Adrenal gland (tissue), 12 donors: Measurements from ENCODE around the gene NOXA1. TPM values are rescaled to one million over a fixed set of nuclear protein-coding genes. Genes with fewer than 3 reads are reported as not detected.

Source experiments
- DNase-seq, 7 donors: peaks; one replicate each; pipeline ENCODE4 v3.0.0-alpha.2; 2019 to 2020
- H3K27ac ChIP-seq, 5 donors: fragments of 200-600 bp; sonication (generic) in 4 of 5; 1 replicate in 3 of 5; 2 replicates in 2 of 5; pipeline versions ENCODE4 v1.5.1 to v1.8.0; 2016 to 2020; ENCODE audit warnings: mild to moderate bottlenecking in 1 of 5
- H3K27me3 ChIP-seq: fragments of 200-600 bp; 2 replicates; pipeline ENCODE4 v1.8.0; 2021
- H3K36me3 ChIP-seq, 2 donors: fragments of 200-600 bp; replicated peaks in 1 of 2; 1 replicate in 1 of 2; 2 replicates in 1 of 2; pipeline versions ENCODE4 v1.5.1 to v1.8.0; 2018 to 2022
- H3K4me1 ChIP-seq, 2 donors: fragments of 200-600 bp; replicated peaks in 1 of 2; 1 replicate in 1 of 2; 2 replicates in 1 of 2; pipeline versions ENCODE4 v1.5.1 to v1.8.0; 2018 to 2021
- H3K4me3 ChIP-seq, 4 donors: fragments of 200-600 bp; sonication (generic) in 3 of 4; one replicate each; pipeline ENCODE4 v1.5.1; 2016 to 2018
- H3K9me3 ChIP-seq, 3 donors: fragments of 200-600 bp; sonication (generic) in 1 of 3; replicated peaks in 1 of 3; 1 replicate in 2 of 3; 2 replicates in 1 of 3; pipeline versions ENCODE4 v1.5.1 to v1.8.0; 2016 to 2021
- POLR2A ChIP-seq, 2 donors: fragments of 450-650 bp; IDR thresholded peaks; one replicate each; pipeline ENCODE4 v1.6.1; 2017; ENCODE audit warnings: antibody characterized with exemption in 2 of 2, mild to moderate bottlenecking in 2 of 2, moderate library complexity in 1 of 2
- WGBS, 4 donors: extraction: QIAGEN DNeasy Blood & Tissue Kit in 2 of 4; methylation state at CpG; one replicate each; pipeline versions ENCODE4 v1.1.5 to v1.1.7; 2013 to 2017; 5-methylcytosine and 5-hydroxymethylcytosine counted together
- intact Hi-C, 2 donors: fragments of 100-400 bp; cut with DNase I; formaldehyde crosslinking; loops; one replicate each; pipeline versions ENCODE4 v1.14.1 to v1.15.0; 2022 to 2023
- polyA plus RNA-seq, 3 donors: library from polyadenylated mRNA; stranded (reverse); fragments of 200-250 nt in 2 of 3; fragments of 350-450 nt in 1 of 3; fragmentation: Illumina TruSeq in 1 of 3; extraction: RNeasy Lipid Tissue Mini Kit (QIAGEN cat#74804) in 1 of 3; gene quantifications; one replicate each; pipeline ENCODE4 v1.2.3, GENCODE V29; 2013 to 2014
- total RNA-seq, 9 donors: library from RNA; depleted of rRNA in 4 of 9; stranded (reverse); fragments of >200 nt in 4 of 9; fragments of 120-200 nt in 1 of 9; fragmentation: NEBNext Ultra II Directional in 1 of 9; extraction: Animal tissue kit (Norgen Biotek cat#: 25700) in 1 of 9; gene quantifications; one replicate each; pipeline versions ENCODE4 v1.1.0 to v1.2.4, GENCODE V29; 2013 to 2023
- TF ChIP-seq, protein P1 (sequence below), 6 experiments: fragments of 450-650 bp in 4 of 6; fragments of 200-600 bp in 2 of 6; sonication (generic) in 1 of 6; IDR thresholded peaks; 1 replicate in 5 of 6; 2 replicates in 1 of 6; pipeline versions ENCODE4 v1.5.1 to v1.8.0; 2016 to 2021; ENCODE audit warnings: antibody characterized with exemption in 6 of 6, mild to moderate bottlenecking in 2 of 6, moderate library complexity in 1 of 6
- donor health status: healthy with polysubstance abuse.
- donor health status: Bipolar disorder and iron deficiency.
- donor health status: DM: yes; HTN: yes; CAD: no.
- donor health status: DM: no; HTN: no; CAD: no.
- donor health status: DM: no; HTN: no; CAD: no.
- donor health status: DM: yes; HTN: yes; CAD: no.

The NOXA1 gene
- total and polyA plus RNA-seq, 12 donors = 2.9 to 50.7 (median 9.4) TPM; not detected in 1

DNA sequence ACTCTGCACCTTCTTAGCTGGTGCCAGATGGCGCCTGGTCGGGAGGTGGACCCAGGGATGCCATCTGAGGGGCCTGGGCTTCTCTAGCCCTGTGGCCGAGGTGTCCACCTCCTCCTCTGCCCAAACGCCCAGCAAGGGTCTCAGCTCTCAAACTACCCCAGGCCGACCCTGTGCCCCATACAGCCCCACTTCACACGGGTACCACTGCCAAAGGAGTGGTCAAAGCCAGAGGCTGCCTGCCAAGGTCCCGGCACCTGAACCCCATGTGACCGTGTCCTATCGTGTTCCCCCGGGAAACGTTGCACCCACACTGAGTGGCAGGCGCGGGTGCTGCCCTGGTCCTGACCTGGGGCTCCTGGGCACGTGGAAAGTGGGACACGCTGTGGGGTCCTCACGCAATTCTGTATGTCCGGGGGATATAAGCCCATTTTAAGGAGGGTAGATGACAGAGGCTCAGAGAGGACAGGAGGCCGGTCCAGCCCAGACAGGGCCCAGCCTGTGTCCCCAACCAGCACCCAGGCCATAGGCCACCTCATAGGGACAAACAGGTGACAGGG, 16.0 kb downstream of the NOXA1 start:
- 65 to 75% (median 68%) methylated on average over 12 to 18 of the region's 18 CpGs for WGBS, 4 donors
- Histone ChIP-seq H3K27ac (no peak overlapping the region), H3K36me3 (no peaks in the 10 kb centered on the region), H3K27me3 (no peaks in the 10 kb centered on the region), H3K4me1 (peaks cover 3 to 14% of the 10 kb centered on the region in 2 donors), H3K9me3 (no peaks in the 10 kb centered on the region), H3K4me3 (no peak overlapping the region)
- no peak for DNase-seq
- intact Hi-C loops = no loop called here
- TF ChIP-seq POLR2A (IDR thresholded peaks at IDR 0.05) = no peak
- TF ChIP-seq, protein P1, sequence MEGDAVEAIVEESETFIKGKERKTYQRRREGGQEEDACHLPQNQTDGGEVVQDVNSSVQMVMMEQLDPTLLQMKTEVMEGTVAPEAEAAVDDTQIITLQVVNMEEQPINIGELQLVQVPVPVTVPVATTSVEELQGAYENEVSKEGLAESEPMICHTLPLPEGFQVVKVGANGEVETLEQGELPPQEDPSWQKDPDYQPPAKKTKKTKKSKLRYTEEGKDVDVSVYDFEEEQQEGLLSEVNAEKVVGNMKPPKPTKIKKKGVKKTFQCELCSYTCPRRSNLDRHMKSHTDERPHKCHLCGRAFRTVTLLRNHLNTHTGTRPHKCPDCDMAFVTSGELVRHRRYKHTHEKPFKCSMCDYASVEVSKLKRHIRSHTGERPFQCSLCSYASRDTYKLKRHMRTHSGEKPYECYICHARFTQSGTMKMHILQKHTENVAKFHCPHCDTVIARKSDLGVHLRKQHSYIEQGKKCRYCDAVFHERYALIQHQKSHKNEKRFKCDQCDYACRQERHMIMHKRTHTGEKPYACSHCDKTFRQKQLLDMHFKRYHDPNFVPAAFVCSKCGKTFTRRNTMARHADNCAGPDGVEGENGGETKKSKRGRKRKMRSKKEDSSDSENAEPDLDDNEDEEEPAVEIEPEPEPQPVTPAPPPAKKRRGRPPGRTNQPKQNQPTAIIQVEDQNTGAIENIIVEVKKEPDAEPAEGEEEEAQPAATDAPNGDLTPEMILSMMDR (IDR thresholded peaks at IDR 0.05) = no peak

- 0 to 20% (median 1%) methylated on average over 1 to 57 of the region's 62 CpGs; no CpG with 5 or more reads in 1 of the 4 donors for WGBS, 4 donors
- no peaks in the 10 kb centered on the region for H3K9me3 ChIP-seq
- no peaks in the 10 kb centered on the region for H3K36me3 ChIP-seq
- intact Hi-C loops = no loop called here
- H3K4me1 ChIP-seq = peaks cover 3 to 6% of the 10 kb centered on the region in 2 donors
- H3K27me3 ChIP-seq = no peaks in the 10 kb centered on the region
- DNase-seq = no peak
- TF ChIP-seq, protein P1 (IDR thresholded peaks at IDR 0.05) = no peak
- no peak for TF ChIP-seq POLR2A (IDR thresholded peaks at IDR 0.05)
- no peak within 1 kb of the TSS for H3K27ac ChIP-seq
- peak within 1 kb of the TSS in 1 of 4 donors; percentile 50 for H3K4me3 ChIP-seq
Measured at GRCh38 chr9:137441289-137441934, 18.2 kb downstream of the NOXA1 start, which contains the start of gene ENTPD8. ENTPD8 (minus strand) TSS chr9:137441357; CDS start chr9:137438285, 3,072 bp downstream.

GRCh38 chr9:137441935-137442321, 18.7 kb downstream of the NOXA1 start:
- Histone ChIP-seq H3K27me3 (no peaks in the 10 kb centered on the region), H3K9me3 (no peaks in the 10 kb centered on the region), H3K4me1 (peaks cover 3 to 5% of the 10 kb centered on the region in 2 donors), H3K36me3 (no peaks in the 10 kb centered on the region), H3K4me3 (peak overlapping the region in 1 of 4 donors; percentile 50), H3K27ac (no peak overlapping the region)
- no peak for DNase-seq
- 22 to 34% (median 25%) methylated on average over 5 to 7 of the region's 7 CpGs for WGBS, 4 donors
- TF ChIP-seq, protein P1 (IDR thresholded peaks at IDR 0.05) = no peak
- no peak for TF ChIP-seq POLR2A (IDR thresholded peaks at IDR 0.05)
- intact Hi-C loops = no loop called here

- no peak overlapping the region for H3K4me3 ChIP-seq
- H3K36me3 ChIP-seq = peaks cover 0 to 3% of the 10 kb centered on the region in 2 donors
- no peaks in the 10 kb centered on the region for H3K27me3 ChIP-seq
- H3K9me3 ChIP-seq = no peaks in the 10 kb centered on the region
- intact Hi-C loops = loop anchor here in 1 of 2 donors (2.0 kb wide), 1 partner anchor 21 kb away; the partner anchor contains the start of genes EXD3 and NOXA1
- 73 to 84% (median 81%) methylated on average over 10 to 14 of the region's 14 CpGs for WGBS, 4 donors
- TF ChIP-seq, protein P1 (IDR thresholded peaks at IDR 0.05) = no peak
- no peak for TF ChIP-seq POLR2A (IDR thresholded peaks at IDR 0.05)
- DNase-seq = no peak
- no peak overlapping the region for H3K27ac ChIP-seq
- H3K4me1 ChIP-seq = peaks cover 3 to 5% of the 10 kb centered on the region in 2 donors
Measured at GRCh38 chr9:137444106-137444790, 21.1 kb downstream of the NOXA1 start.
